ENCODE data around the gene PRDM1. TPM values are rescaled to one million over a fixed set of nuclear protein-coding genes. Genes with fewer than 3 reads are reported as not detected.
"Not testable (repeated sequence)": the region's sequence is repeated elsewhere in the genome, so short reads cannot be mapped to it uniquely, and the experiment has no call there.

Gene PRDM1
- total RNA-seq, 4 donors from 2014 or later: 1.0 to 20.7 (median 7.0) TPM

DNA sequence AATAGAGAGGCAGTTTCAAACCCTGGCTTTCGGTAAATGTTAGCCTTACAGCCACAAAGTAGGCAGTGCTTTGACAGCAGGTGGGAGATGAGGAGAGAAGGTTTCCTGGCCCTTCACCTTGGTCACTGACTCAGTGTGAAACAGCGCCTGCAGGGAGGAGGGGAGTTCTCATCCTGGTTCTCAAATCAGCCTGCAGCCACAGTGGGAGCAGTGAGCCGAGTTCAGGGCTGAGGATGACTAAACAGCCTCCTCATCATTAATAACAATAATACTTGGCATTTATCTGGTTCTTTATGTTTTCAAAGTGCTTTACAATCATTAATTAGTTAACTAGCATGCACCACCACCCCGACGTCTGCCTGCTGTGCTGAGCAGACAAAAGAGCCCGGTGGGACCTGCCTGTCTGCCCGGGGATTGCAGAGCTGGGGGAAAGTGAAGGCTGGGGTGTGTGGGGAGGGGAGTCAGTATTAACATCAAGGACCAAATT lies 59.6 kb downstream of the PRDM1 start:
- intact Hi-C loops (cut with DNase I; ENCODE audit: low total_unique reads): no loop called here
- H3K27ac ChIP-seq: no peak overlapping the region
- no peaks in the 10 kb centered on the region for H3K9me3 ChIP-seq
- H3K27me3 ChIP-seq: no peaks in the 10 kb centered on the region
- no peak overlapping the region for H3K4me3 ChIP-seq
- no peaks in the 10 kb centered on the region for H3K4me1 ChIP-seq
- no peak for TF ChIP-seq POLR2A (IDR thresholded peaks at IDR 0.05)
- TF ChIP-seq, protein P1, sequence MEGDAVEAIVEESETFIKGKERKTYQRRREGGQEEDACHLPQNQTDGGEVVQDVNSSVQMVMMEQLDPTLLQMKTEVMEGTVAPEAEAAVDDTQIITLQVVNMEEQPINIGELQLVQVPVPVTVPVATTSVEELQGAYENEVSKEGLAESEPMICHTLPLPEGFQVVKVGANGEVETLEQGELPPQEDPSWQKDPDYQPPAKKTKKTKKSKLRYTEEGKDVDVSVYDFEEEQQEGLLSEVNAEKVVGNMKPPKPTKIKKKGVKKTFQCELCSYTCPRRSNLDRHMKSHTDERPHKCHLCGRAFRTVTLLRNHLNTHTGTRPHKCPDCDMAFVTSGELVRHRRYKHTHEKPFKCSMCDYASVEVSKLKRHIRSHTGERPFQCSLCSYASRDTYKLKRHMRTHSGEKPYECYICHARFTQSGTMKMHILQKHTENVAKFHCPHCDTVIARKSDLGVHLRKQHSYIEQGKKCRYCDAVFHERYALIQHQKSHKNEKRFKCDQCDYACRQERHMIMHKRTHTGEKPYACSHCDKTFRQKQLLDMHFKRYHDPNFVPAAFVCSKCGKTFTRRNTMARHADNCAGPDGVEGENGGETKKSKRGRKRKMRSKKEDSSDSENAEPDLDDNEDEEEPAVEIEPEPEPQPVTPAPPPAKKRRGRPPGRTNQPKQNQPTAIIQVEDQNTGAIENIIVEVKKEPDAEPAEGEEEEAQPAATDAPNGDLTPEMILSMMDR (IDR thresholded peaks at IDR 0.05): no peak
- H3K36me3 ChIP-seq: no peaks in the 10 kb centered on the region
- no peak for DNase-seq

GRCh38 chr6:106146852-106147351 lies 60.8 kb downstream of the PRDM1 start:
- no peaks in the 10 kb centered on the region for H3K9me3 ChIP-seq
- no peaks in the 10 kb centered on the region for H3K27me3 ChIP-seq
- H3K27ac ChIP-seq: no peak overlapping the region
- TF ChIP-seq POLR2A (IDR thresholded peaks at IDR 0.05): no peak
- TF ChIP-seq, protein P1 (IDR thresholded peaks at IDR 0.05): no peak
- no peak overlapping the region for H3K4me3 ChIP-seq
- intact Hi-C loops (cut with DNase I; ENCODE audit: low total_unique reads): no loop called here
- no peaks in the 10 kb centered on the region for H3K36me3 ChIP-seq
- no peaks in the 10 kb centered on the region for H3K4me1 ChIP-seq
- DNase-seq: no peak

DNA sequence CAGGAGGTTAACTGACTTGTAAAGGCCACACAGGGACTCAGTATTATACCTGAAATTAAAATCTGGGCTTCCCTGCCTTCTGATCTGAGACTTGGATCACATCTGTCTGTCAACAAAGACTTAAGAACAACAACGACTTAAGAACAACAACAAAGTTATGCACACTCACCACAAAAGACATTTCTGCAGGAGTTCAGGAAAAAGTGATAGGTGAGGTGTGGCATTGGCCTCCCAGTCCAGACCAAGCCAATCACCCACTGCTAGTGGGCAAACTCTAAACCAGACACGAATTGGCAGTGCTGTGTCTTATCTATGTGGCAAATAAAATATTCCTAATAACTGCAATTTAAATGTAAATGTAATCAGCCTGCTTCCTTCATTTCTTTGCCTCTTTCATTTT lies 61.3 kb downstream of the PRDM1 start:
- TF ChIP-seq POLR2A (IDR thresholded peaks at IDR 0.05): no peak
- TF ChIP-seq, protein P1 (IDR thresholded peaks at IDR 0.05): no peak
- Histone ChIP-seq H3K27ac (no peak overlapping the region), H3K4me3 (no peak overlapping the region), H3K4me1 (no peaks in the 10 kb centered on the region), H3K36me3 (no peaks in the 10 kb centered on the region), H3K9me3 (no peaks in the 10 kb centered on the region), H3K27me3 (no peaks in the 10 kb centered on the region)
- DNase-seq: no peak
- intact Hi-C loops (cut with DNase I; ENCODE audit: low total_unique reads): no loop called here

- TF ChIP-seq, protein P1 (IDR thresholded peaks at IDR 0.05): no peak
- TF ChIP-seq POLR2A (IDR thresholded peaks at IDR 0.05): no peak
- intact Hi-C loops (cut with DNase I; ENCODE audit: low total_unique reads): no loop called here
- no peak overlapping the region for H3K27ac ChIP-seq
- H3K9me3 ChIP-seq: no peaks in the 10 kb centered on the region
- DNase-seq: no peak
- no peaks in the 10 kb centered on the region for H3K4me1 ChIP-seq
- H3K27me3 ChIP-seq: no peaks in the 10 kb centered on the region
- H3K4me3 ChIP-seq: no peak overlapping the region
- H3K36me3 ChIP-seq: no peaks in the 10 kb centered on the region
Measured at GRCh38 chr6:106149472-106150069, 63.4 kb downstream of the PRDM1 start.

DNA sequence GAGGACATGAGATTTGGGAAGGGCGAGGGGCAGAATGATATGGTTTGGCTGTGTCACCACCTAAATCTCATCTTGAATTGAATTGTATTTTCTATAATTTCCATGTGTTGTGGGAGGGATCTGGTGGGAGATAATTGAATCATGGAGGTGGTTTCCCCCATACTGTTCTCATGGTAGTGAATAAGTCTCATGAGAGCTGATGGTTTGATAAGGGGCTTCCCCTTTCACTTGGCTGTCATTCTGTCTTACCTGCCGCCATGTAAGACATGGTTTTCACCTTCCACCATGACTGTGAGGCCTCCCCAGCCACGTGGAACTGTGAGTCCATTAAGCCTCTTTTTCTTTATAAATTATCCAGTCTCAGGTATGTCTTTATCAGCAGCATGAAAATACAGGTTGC lies 66.3 kb downstream of the PRDM1 start:
- intact Hi-C loops (cut with DNase I; ENCODE audit: low total_unique reads): not testable (repeated sequence)

More for the DNA sequence above, 66.3 kb downstream of the PRDM1 start:
- H3K36me3 ChIP-seq, H3K4me3 ChIP-seq, H3K27me3 ChIP-seq, H3K9me3 ChIP-seq, H3K27ac ChIP-seq, H3K4me1 ChIP-seq, DNase-seq: not testable (repeated sequence)

Data from uterus (tissue), 4 donors.